Pons (tissue), 1 donor: ENCODE data around the gene SQOR.
"Not testable (repeated sequence)": the region's sequence is repeated elsewhere in the genome, so short reads cannot be mapped to it uniquely, and the experiment has no call there.

Experiments used
- DNase-seq: peaks from one replicate; pipeline ENCODE4 v3.0.0-alpha.2; 2016; ENCODE audit warnings: low spot score

SQOR gene

DNA sequence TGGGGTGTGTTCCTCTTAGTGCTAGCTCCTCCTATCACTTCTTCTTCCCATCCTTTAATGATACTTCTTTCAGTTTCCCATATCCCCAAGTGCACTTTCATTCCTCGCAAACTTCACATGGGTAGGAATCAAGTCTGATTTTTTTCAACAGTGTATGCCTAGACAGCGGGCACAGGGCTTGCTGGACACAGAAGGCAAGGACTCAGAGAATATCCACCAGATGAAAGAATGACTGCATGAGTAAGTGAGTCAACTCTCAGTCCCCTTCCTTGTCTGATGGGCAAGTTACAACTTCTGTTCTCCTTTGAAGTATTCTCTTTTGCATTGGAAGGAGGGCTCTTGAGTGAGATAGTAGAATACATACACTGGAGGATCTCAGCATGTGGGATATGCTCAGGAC lies 3.1 kb upstream of the SQOR start:
- no peak for DNase-seq

- no peak for DNase-seq
Observed at GRCh38 chr15:45635191-45635638, 386 bp downstream of the SQOR start.

DNA sequence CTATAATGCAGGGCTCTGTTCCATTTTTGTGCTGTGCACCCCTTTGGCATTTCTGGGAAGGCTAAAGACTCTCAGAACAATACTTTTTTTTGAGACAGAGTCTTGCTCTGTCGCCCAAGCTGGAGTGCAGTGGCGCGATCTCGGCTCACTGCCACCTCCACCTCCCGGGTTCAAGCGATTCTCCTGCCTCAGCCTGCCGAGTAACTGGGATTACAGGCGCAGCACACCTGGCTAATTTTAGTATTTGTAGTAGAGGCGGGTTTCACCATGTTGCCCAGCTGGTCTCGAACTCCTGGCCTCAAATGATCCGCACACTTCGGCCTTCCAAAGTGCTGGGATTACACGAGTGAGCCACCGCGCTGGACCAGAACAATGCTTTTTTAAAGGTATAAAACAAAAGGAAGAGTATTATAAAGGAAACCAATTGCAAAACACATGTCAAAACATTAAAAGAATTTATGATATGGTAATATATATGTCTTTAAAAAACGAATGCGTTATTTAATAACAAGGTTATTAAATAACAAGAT lies 999 bp downstream of the SQOR start:
- no peak for DNase-seq

DNA sequence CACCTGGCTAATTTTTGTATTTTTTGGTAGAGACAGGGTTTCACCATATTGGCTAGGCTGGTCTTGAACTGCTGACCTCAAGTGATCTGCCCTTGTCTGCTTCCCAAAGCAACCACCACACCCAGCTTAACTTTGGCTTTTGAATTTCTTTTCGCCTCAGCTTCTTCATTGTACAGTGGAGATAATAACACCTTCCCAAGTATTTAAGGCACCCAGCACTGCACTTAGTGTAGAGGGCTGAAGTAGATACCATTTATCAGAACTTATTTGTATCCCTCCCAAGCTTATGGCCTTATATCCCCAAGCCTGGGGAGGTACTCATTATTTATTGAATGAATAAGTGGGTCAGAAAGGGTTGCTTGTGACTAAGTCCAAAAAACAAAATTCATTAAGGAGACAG lies 2.3 kb downstream of the SQOR start:
- DNase-seq: no peak

DNA sequence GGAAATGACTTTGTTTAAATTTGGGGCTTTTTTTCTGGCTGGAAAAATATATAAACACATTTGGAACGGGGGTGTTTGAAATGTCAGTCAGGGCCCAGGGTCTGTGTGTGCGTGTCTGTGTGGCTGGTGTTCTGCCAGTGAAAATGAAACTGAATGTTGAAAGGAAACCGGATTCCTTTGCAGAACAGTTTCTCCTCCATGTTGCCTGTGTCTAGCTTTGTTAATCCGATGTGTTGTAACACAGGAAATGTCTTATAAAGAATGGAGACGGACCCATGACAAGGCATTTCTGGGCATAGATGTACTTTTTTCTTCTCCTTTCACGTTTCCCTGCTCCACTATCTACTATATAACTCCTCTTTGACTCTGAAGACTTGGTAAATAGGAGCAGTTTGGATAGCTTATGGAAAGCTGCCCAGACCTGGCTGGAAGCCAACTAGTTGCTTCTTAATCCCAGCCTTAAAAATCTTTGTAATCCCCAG lies 2.8 kb downstream of the SQOR start:
- peak; percentile 82 for DNase-seq

GRCh38 chr15:45640616-45641015 lies 5.8 kb downstream of the SQOR start:
- DNase-seq: no peak

GRCh38 chr15:45641374-45641781 lies 6.5 kb downstream of the SQOR start:
- DNase-seq: no peak

GRCh38 chr15:45641999-45642932 lies 7.4 kb downstream of the SQOR start:
- no peak for DNase-seq

- no peak for DNase-seq
Observed at GRCh38 chr15:45644437-45644836, 9.6 kb downstream of the SQOR start.

DNA sequence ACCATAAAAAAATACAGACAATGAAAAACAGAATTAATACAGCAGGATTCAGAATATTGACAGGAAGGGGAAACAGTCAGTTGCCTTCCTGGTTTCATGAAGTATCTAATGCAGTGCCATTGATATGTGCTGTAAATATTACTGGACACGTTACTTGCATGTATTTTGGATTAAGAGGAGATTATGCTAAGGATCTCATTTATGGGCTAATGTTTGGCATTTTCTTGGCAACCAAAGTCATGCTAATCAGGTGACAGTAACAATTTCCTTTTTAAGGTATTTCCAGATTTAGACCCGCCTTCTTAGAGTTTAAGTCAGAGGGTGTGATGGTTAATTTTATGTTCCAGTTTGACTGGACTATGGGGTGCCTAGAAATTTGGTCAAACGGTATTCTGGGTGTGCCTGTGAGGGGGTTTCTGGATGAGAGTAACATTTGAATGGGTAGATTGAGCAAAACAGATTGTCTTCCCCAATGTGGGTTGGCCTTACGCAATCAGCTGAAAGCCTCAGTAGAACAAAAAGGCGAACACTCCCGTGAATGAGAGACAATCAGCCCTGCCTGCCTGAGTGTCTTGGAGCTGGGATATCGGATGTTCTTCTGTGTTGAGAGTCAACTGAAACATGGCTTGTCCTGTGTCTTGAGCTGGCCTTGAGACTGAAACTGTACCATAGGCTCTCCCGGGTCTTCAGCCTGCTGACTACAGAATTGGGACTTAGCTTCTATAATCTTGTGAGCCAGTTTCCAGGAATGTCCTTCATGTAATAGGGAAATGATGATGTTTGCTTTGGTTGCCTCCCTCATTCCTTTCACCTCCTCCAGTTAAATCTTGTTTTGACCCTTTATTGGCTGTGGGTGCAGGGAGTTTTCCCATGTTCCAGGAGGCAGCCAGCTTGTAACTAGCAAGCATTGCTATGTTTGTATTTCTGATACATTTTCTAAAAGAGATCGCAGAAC lies 10.5 kb downstream of the SQOR start:
- DNase-seq: no peak

DNA sequence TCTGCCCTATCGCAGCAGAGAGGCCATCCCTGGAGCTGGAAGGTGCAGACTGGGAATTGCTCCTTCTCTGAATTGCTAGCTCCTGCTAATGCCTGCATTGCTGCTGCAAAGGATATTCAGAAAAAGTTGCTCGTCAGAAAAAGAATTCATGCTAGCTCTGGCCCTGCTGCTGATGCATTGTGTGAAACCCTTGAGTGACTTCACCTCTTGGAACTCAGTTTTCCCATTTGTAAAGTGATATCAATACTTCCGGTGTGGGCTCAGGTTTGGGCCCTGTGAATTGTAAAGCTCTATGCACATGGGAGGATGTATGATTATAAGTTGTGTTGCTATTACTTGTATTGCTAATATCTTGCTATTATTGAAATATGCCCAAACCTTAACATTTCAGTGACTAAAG lies 11.4 kb downstream of the SQOR start:
- no peak for DNase-seq

DNA sequence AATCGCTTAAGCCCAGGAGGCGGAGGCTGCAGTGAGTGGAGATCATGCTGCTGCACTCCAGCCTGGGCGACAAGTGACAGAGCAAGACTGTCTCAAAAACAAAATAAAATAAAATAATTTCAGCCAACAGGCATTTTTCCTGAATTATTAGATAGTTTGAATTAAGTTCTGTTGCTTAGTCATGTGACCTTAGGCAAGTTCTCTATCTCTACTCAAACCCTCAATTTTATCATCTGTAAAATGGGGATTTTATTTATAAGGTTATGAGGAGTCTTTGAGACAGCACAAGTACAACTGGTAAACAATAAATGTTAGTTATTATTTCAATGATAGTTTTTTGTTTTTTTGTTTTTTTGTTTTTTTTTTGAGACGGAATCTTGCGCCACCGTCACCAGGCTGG lies 13.0 kb downstream of the SQOR start:
- DNase-seq: no peak

DNA sequence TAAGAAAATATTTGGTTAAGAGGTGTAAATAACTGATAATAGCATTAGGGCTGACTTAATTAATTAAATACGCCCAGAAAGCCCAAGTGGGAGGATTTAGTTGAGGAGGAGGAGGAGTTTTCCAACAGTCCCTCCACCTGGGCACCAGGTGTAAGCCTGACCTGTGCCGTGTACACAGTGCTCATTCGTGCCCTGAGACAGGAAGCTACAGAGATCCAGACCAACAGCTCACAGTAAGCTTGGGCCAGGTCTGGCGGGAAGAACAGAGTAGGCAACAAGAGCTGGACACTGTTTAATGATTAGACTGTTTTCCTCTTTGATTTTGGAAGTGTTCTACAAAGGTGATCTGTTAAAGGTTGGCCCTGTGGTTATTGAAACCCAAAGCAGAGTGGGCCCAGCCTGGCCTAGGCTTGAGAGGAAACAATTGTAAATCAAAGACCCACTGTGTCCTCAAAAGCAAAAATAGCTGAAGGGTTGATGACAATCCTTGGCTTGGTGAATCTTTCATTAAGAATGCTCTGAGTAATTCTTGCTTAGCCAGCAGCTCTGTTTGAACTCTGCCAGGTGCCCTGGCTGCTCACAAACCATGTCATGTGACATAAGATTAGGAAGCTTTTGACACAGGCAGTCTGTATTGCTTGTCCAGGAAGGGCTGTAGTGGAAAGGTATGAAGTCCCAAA lies 13.8 kb downstream of the SQOR start:
- DNase-seq: no peak

DNA sequence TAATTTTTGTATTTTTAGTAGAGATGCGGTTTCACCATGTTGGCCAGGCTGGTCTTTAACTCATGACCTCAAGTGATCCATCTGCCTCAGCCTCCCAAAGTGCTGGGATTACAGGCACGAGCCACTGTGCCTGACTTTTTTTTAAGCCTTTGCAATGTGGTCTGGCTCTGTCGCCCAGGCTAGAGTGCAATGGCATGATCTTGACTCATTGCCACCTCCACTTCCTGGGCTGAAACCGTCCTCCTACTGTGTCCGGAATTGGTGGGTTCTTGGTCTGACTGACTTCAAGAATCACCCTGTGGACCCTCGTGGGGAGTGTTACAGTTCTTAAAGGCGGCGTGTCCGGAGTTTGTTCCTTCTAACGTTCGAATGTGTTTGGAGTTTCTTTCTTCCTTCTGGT lies 15.2 kb downstream of the SQOR start:
- DNase-seq: not testable (repeated sequence)

- no peak for DNase-seq
Observed at GRCh38 chr15:45650889-45651525, 16.2 kb downstream of the SQOR start.

DNA sequence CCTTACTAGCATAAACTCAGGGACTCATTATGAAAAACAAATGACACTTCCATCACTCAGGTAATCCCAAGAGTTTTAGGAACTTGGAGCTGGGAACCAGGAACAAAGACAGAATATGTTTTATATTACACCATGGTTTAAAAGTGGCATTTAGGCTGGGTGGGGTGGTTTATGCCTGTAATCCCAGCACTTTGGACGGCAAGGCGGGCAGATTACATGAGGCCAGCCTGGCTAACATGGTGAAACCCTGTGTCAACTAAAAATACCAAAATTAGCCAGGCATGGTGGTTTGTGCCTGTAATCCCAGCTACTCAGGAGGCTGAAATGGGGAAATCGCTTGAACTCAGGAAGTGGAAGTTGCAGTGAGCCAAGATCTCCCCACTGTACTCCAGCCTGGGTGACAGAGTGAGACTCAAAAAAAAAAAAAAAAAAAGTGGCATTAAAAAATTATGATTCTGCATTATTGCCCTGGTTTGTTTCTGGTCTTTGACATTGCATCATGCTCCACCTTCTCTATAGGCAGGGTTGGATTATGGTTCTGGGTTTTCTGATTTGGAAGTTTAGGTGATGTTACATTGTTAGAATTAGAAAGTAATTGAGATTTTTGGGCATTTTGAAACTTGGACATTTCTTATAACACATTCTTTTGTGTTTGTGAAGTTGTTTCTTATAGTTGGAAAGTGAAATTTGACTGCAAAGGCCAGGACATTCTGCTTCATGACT lies 19.0 kb downstream of the SQOR start:
- DNase-seq: peak; percentile 22

GRCh38 chr15:45654749-45655148 lies 19.9 kb downstream of the SQOR start:
- no peak for DNase-seq

GRCh38 chr15:45657254-45657653 lies 22.4 kb downstream of the SQOR start:
- no peak for DNase-seq

GRCh38 chr15:45657764-45658545 lies 23.1 kb downstream of the SQOR start:
- DNase-seq: no peak
